NCI-H146 treated with DMSO at 0.1 percent for 48 hours (cell line): ENCODE measurements around the gene GPX7.
"Not testable (repeated sequence)": the region's sequence is repeated elsewhere in the genome, so short reads cannot be mapped to it uniquely, and the experiment has no call there.

Experiments
- DNase-seq: peaks from one replicate; lab custom pipeline; 2025; ENCODE audit not compliant: unreplicated experiment; lab: John Stamatoyannopoulos, UW

GPX7 gene

GRCh38 chr1:52601991-52602855 is at the start of gene GPX7:
Gene GPX7 (plus strand): TSS chr1:52602371. CDS start chr1:52602410, 39 bp downstream.
- DNase-seq = peak; percentile 24

GRCh38 chr1:52552505-52553361 is 49.4 kb upstream of the GPX7 start, which contains the start of gene TUT4:
Gene TUT4 (minus strand): TSS chr1:52553092. CDS start chr1:52526280, 26,812 bp downstream.
- peak; percentile 82 for DNase-seq

- peak; percentile 82 for DNase-seq
Measured at GRCh38 chr1:52553362-52554266, 48.6 kb upstream of the GPX7 start.

- DNase-seq = peak; percentile 46
Measured at GRCh38 chr1:52554267-52554640, 47.9 kb upstream of the GPX7 start.

- DNase-seq = peak; percentile 61
Measured at GRCh38 chr1:52554756-52555155, 47.4 kb upstream of the GPX7 start.

- peak; percentile 4 for DNase-seq
Measured at GRCh38 chr1:52556641-52557360, 45.4 kb upstream of the GPX7 start.

- DNase-seq = no peak
Measured at GRCh38 chr1:52558941-52559340, 43.2 kb upstream of the GPX7 start.

GRCh38 chr1:52559875-52560274 is 42.3 kb upstream of the GPX7 start:
- DNase-seq = no peak

- no peak for DNase-seq
Measured at GRCh38 chr1:52562766-52563165, 39.4 kb upstream of the GPX7 start.

GRCh38 chr1:52567943-52568342 is 34.2 kb upstream of the GPX7 start:
- no peak for DNase-seq

GRCh38 chr1:52569449-52570210 is 32.5 kb upstream of the GPX7 start:
- no peak for DNase-seq

GRCh38 chr1:52571783-52572182 is 30.4 kb upstream of the GPX7 start:
- DNase-seq = no peak

- no peak for DNase-seq
Measured at GRCh38 chr1:52572387-52572786, 29.8 kb upstream of the GPX7 start.

GRCh38 chr1:52574594-52574993 is 27.6 kb upstream of the GPX7 start:
- no peak for DNase-seq

GRCh38 chr1:52576074-52576473 is 26.1 kb upstream of the GPX7 start:
- DNase-seq = no peak

- not testable (repeated sequence) for DNase-seq
Measured at GRCh38 chr1:52578066-52578465, 24.1 kb upstream of the GPX7 start.

GRCh38 chr1:52579415-52579814 is 22.8 kb upstream of the GPX7 start:
- no peak for DNase-seq

GRCh38 chr1:52580283-52580682 is 21.9 kb upstream of the GPX7 start:
- DNase-seq = no peak

- DNase-seq = no peak
Measured at GRCh38 chr1:52582116-52582696, 20.0 kb upstream of the GPX7 start.
